T-helper 1 cell treated with Interleukin-12 subunit alpha and Interleukin-12 subunit beta and Interleukin-4 antibody, amounts not matched to agents 30 μg/mL and 1 μg/mL, for 36 hours (primary cell): ENCODE results near the gene SMC6.

ENCODE experiments used
- H3K27ac Mint-ChIP-seq: one replicate; pipeline ENCODE4 v1.8.0; 2021; ENCODE audit warnings: mild to moderate bottlenecking, mixed read lengths
- H3K27me3 Mint-ChIP-seq: one replicate; pipeline ENCODE4 v1.8.0; 2021; ENCODE audit warnings: low read depth, mixed read lengths
- H3K36me3 Mint-ChIP-seq: one replicate; pipeline ENCODE4 v1.8.0; 2021; ENCODE audit warnings: low read depth, mixed read lengths
- H3K4me1 Mint-ChIP-seq: one replicate; pipeline ENCODE4 v1.8.0; 2021; ENCODE audit warnings: low read depth, mixed read lengths
- H3K4me3 Mint-ChIP-seq: one replicate; pipeline ENCODE4 v1.8.0; 2021; ENCODE audit warnings: mild to moderate bottlenecking, moderate library complexity, mixed read lengths
- H3K9me3 Mint-ChIP-seq: one replicate; pipeline ENCODE4 v1.8.0; 2021; ENCODE audit warnings: mixed read lengths

SMC6 gene

GRCh38 chr2:17662723-17663122 is 90.9 kb downstream of the SMC6 start:
- H3K27ac Mint-ChIP-seq: no peak overlapping the region
- peaks cover 18% of the 10 kb centered on the region for H3K4me1 Mint-ChIP-seq
- no peaks in the 10 kb centered on the region for H3K9me3 Mint-ChIP-seq

DNA sequence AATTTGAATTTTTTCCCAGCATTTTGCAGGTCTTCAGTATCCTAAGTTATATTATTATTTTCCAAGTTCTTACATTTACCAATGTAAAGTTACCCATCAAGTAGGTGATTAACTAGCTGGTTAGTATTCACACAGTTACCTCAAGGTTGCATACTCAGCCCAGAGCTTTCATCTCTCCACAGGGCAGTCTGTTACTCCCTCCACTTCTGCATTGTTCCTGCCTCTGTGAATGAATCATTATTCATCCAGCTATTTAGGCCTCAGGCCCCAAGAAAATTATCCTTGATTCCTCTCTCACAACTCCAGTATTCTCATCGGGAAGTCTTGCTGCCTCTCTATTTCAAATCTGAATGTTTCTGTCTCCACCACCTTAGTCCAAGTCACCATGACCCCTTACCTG is 92.2 kb downstream of the SMC6 start:
- H3K4me3 Mint-ChIP-seq: no peak overlapping the region
- no peaks in the 10 kb centered on the region for H3K9me3 Mint-ChIP-seq
- H3K27ac Mint-ChIP-seq: no peak overlapping the region
- H3K4me1 Mint-ChIP-seq: peaks cover 18% of the 10 kb centered on the region
- H3K27me3 Mint-ChIP-seq: no peaks in the 10 kb centered on the region
- H3K36me3 Mint-ChIP-seq: peaks cover 19% of the 10 kb centered on the region

More at GRCh38 chr2:17662723-17663122, 90.9 kb downstream of the SMC6 start:
- H3K27me3 Mint-ChIP-seq: no peaks in the 10 kb centered on the region
- H3K36me3 Mint-ChIP-seq: peaks cover 19% of the 10 kb centered on the region
- H3K4me3 Mint-ChIP-seq: no peak overlapping the region

DNA sequence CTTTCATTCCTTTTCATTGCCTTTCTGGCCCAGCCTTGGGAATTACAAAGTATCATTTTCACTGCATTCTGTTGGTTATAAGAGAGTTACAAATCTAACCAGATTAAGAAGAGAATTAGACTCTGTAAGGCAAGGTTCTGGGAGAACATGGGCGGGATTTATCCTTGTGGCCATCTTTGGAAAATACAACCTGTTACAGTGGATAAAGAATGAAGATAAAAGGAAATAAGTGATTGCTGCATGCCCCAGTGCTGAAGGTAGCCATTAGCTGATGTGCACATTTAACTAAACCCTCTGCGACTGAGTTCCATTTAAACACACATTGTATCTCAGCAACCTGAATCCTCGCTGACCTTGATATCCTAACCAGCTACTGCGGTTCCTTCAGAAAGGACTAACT is 93.4 kb downstream of the SMC6 start:
- Mint-ChIP-seq H3K36me3 (peaks cover 14% of the 10 kb centered on the region), H3K4me3 (no peak overlapping the region), H3K27ac (no peak overlapping the region), H3K9me3 (no peaks in the 10 kb centered on the region), H3K27me3 (no peaks in the 10 kb centered on the region), H3K4me1 (peaks cover 18% of the 10 kb centered on the region)

GRCh38 chr2:17658251-17658843 is 95.3 kb downstream of the SMC6 start:
- Mint-ChIP-seq H3K9me3 (no peaks in the 10 kb centered on the region), H3K27me3 (no peaks in the 10 kb centered on the region), H3K27ac (no peak overlapping the region), H3K4me1 (peaks cover 18% of the 10 kb centered on the region), H3K36me3 (peaks cover 7% of the 10 kb centered on the region), H3K4me3 (no peak overlapping the region)

DNA sequence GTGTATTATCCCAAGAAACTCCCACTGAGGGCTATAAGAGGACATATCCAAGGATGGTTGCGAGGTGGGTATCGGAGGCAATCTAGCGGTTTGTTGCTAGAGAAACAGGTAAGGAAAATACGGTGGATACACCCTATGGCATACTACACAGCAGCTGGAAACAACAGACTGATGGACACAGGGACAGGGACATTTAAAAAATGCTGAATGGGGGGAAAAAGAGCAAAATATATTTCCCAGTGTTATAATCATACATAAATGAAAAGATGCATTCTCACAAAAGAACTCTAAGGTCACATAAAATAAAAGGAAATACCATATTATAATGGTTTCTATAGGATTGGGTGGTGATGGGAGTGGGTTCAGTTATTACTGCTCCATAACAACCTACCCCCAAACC is 95.9 kb downstream of the SMC6 start:
- H3K4me1 Mint-ChIP-seq: peaks cover 18% of the 10 kb centered on the region
- H3K9me3 Mint-ChIP-seq: no peaks in the 10 kb centered on the region
- no peaks in the 10 kb centered on the region for H3K27me3 Mint-ChIP-seq
- H3K36me3 Mint-ChIP-seq: peaks cover 4% of the 10 kb centered on the region
- H3K27ac Mint-ChIP-seq: no peak overlapping the region
- H3K4me3 Mint-ChIP-seq: no peak overlapping the region

DNA sequence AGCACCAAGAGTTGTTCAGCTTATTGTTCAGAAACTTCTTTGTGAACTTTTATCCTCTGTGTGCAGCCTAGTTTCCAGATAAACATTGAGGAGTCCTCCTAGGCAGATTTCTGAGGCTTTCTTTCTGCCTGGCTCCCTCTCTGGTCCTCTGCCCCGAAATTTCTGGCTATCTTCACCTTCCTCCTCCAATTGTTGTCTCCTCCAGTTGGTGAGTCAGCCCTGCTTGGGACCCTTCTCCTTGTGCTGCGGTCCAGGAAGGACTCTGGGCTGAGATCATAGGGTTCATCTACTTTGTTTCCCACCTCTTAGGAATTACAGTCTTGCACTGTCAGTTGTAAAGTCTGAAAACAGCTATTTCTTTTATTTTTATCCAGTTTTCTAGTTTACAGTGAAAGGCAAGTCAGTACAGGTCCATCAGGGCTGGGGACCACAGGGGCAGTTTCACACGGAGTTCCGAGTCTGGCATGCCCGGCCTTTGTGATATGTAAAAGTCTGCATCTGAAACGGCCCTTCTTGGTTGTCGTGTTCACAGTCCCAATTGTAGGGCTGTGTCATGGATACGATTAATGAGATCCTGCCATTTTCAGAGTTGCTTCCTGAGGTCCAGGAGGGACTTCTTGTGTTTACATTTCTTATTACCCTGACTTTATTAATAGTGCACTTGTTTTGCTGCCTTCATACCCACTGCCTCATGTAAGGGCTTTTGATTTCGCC is 100.8 kb downstream of the SMC6 start:
- H3K9me3 Mint-ChIP-seq: no peaks in the 10 kb centered on the region
- peaks cover 1% of the 10 kb centered on the region for H3K36me3 Mint-ChIP-seq
- H3K4me1 Mint-ChIP-seq: no peaks in the 10 kb centered on the region
- no peaks in the 10 kb centered on the region for H3K27me3 Mint-ChIP-seq
- H3K27ac Mint-ChIP-seq: no peak overlapping the region
- H3K4me3 Mint-ChIP-seq: no peak overlapping the region

DNA sequence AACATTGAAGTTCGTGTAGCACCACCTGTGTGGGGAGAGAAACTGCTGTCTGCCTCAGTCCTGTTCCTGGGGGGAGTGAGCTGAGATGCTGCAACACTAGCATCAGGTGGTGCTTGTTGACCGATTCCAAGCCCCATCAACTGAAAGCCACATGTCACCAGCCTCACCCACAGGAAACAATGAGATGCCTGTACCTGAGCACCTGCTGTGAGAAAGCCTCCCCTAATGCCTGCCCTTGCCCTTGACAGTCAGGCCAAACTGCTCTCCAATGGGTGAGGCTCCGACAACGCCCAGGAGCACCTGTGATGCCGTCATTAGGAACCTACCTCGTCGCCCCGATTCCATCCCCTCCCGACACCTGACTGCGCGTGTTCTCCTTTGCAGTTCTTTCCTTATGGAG is 104.6 kb downstream of the SMC6 start:
- Mint-ChIP-seq H3K36me3 (no peaks in the 10 kb centered on the region), H3K9me3 (no peaks in the 10 kb centered on the region), H3K4me1 (peaks cover 4% of the 10 kb centered on the region), H3K27me3 (no peaks in the 10 kb centered on the region), H3K4me3 (no peak overlapping the region), H3K27ac (no peak overlapping the region)

DNA sequence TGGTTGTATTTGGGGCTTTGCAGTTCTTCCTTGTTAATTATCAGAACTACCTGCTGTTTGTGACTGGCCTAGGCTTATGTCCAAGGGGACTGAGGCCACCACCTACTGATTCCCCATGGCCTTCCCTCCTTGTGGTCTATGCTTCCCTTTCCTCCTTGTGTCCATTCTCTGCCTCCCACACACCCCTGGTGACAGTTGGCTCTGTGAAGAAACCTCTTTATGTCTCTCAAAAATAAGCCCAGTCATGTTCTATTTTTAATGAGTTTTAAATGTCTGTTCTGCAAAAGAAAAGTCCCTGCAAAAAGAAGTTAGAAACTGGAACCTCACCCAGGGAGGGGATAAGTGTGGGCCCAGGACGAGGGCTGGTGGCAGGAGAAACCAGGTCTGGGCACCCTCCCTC is 105.0 kb downstream of the SMC6 start:
- no peak overlapping the region for H3K27ac Mint-ChIP-seq
- H3K4me1 Mint-ChIP-seq: peaks cover 4% of the 10 kb centered on the region
- no peaks in the 10 kb centered on the region for H3K27me3 Mint-ChIP-seq
- H3K36me3 Mint-ChIP-seq: no peaks in the 10 kb centered on the region
- H3K4me3 Mint-ChIP-seq: no peak overlapping the region
- no peaks in the 10 kb centered on the region for H3K9me3 Mint-ChIP-seq

DNA sequence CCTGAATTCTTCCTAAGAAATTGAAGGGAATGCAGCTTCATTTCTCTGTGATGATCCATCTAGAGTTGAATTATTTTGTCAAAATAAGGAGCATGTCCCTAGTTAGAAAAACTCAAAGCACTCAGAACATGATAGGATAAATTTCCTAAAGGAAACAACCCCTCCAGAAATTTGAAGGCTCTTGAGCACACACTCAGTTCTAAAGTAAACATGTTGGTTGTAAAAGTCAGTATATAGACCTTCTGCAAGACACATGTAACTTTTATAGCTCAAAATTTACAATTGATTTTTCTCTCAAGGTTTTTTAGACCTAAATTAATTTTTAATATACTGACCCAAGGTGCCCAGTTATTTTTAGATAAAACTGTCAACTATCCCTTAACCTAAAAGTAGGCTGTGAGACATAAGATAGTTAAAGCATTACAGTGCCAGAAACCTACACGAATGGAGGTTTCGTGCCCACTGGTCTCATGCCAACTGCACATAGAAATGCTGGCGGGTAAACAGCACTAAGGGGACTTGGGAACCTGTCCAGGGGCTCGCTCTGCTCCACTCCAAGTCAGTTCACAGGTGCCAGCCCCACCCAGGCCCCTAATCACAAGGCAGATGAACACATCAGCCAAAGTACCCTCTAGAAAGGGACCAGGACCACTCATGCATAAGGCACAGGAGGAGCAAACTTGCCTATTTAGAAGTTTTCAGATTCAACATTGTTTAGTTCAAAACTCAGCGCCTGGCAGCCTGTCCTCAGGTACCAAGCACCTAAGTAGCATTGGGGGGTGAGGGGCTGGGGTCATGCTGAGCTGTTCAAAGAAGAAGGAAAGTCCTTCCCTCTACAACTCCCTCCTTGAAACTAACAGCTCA is 106.5 kb downstream of the SMC6 start:
- Mint-ChIP-seq H3K4me1 (peaks cover 8% of the 10 kb centered on the region), H3K36me3 (no peaks in the 10 kb centered on the region), H3K27ac (no peak overlapping the region), H3K27me3 (no peaks in the 10 kb centered on the region), H3K9me3 (no peaks in the 10 kb centered on the region), H3K4me3 (no peak overlapping the region)

GRCh38 chr2:17646081-17646554 is 107.5 kb downstream of the SMC6 start:
- H3K27ac Mint-ChIP-seq: no peak overlapping the region
- peaks cover 8% of the 10 kb centered on the region for H3K4me1 Mint-ChIP-seq
- H3K36me3 Mint-ChIP-seq: no peaks in the 10 kb centered on the region
- no peak overlapping the region for H3K4me3 Mint-ChIP-seq
- no peaks in the 10 kb centered on the region for H3K9me3 Mint-ChIP-seq
- H3K27me3 Mint-ChIP-seq: no peaks in the 10 kb centered on the region

GRCh38 chr2:17644997-17645720 is 108.5 kb downstream of the SMC6 start:
- Mint-ChIP-seq H3K27ac (no peak overlapping the region), H3K9me3 (no peaks in the 10 kb centered on the region), H3K4me3 (no peak overlapping the region), H3K27me3 (no peaks in the 10 kb centered on the region), H3K36me3 (no peaks in the 10 kb centered on the region), H3K4me1 (peaks cover 8% of the 10 kb centered on the region)

GRCh38 chr2:17643031-17643615 is 110.5 kb downstream of the SMC6 start:
- Mint-ChIP-seq H3K36me3 (no peaks in the 10 kb centered on the region), H3K9me3 (no peaks in the 10 kb centered on the region), H3K4me1 (peaks cover 8% of the 10 kb centered on the region), H3K27ac (no peak overlapping the region), H3K27me3 (no peaks in the 10 kb centered on the region), H3K4me3 (no peak overlapping the region)

GRCh38 chr2:17640406-17640805 is 113.2 kb downstream of the SMC6 start:
- Mint-ChIP-seq H3K27me3 (no peaks in the 10 kb centered on the region), H3K36me3 (no peaks in the 10 kb centered on the region), H3K4me1 (peaks cover 8% of the 10 kb centered on the region), H3K27ac (no peak overlapping the region), H3K9me3 (no peaks in the 10 kb centered on the region), H3K4me3 (no peak overlapping the region)

DNA sequence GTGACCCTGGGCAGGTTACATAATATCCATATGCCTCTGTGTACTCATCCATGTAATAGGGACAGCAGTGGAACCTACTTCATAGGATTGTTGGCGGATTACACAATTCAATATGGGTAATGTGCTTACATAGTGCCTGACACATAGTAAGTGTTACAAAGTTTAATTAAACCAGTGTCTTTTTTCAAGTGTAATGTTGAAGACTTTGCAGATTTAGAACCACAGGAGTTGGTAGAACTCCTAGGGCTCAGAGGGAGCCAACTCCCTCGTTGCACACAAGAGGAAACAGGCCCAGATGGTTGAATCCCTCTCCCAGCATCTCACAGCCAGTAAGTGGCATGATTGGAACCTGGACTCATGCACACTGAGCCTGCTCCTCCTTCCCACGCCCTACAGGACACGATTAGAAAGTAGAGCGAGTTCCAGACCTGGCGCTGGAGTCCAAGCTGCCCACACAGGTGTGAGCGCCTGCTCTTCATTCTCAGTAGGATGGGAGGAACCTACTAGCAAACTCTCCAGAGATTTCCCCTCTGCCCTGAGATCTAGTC is 115.3 kb downstream of the SMC6 start:
- H3K9me3 Mint-ChIP-seq: no peaks in the 10 kb centered on the region
- no peak overlapping the region for H3K27ac Mint-ChIP-seq
- no peaks in the 10 kb centered on the region for H3K36me3 Mint-ChIP-seq
- peaks cover 3% of the 10 kb centered on the region for H3K4me1 Mint-ChIP-seq
- H3K4me3 Mint-ChIP-seq: no peak overlapping the region
- H3K27me3 Mint-ChIP-seq: no peaks in the 10 kb centered on the region
